Activated CD4-positive, alpha-beta T cell treated with anti-CD3 and anti-CD28 coated beads, Interleukin-2, amount 50 U/mL, for 1 hour (primary cell): ENCODE measurements around the gene LEMD2.

Experiments used
- DNase-seq: peaks from one replicate; pipeline ENCODE4 v3.0.0-alpha.2; 2020

Gene LEMD2

GRCh38 chr6:33772082-33772830 lies 16.7 kb downstream of the LEMD2 start:
- no peak for DNase-seq

- DNase-seq, result peak; percentile 57
Observed at GRCh38 chr6:33771146-33772081, 17.5 kb downstream of the LEMD2 start.

DNA sequence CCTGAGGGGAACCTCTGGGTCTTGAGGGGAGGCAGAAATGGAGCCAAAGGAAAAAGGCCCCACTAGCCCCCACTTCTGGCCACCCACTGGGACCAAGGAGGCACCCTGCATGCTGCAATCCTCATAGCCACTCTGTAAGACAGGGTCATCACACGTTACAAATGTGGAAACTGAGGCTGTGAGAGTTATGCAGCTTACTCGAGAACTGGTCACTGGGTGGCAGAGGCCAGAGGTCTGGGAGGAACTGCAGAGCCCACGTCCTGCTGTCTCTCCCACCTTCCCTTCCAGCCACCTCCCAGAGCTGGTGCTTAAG lies 18.1 kb downstream of the LEMD2 start:
- no peak for DNase-seq

DNA sequence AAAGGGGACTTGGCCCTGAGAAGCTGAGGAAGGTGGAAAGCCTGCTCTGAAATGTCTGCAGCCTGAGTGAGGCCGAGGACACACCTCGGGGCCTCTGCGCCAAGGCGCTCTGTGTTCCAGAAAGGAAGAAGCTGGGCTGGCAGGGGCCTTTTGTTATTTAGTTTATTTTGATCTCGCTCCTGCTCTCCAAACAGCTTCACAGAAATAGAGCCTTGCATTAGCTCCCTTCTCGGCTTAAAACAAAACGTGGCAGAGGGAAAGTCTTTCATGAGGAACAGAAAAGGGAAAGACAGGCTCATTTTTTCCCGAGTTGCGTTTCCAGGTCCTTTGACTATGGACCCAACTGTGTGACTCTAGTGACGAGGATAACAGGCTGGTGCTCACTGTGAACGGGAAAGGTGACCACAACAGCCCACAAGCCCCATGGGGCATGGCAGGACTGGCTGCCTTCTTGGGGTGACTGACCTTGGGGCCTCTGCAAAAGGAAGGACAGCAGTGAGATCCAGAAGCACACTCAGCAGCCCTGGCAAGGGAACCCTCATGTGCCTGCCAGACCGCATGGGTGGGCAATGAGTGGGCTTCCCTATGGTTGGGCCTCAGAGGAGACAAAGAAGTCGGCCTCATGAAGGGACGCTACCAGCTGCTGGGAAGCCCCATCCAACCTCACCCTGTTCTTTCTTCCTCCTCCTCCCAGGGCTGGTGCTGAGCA lies 18.7 kb downstream of the LEMD2 start:
- DNase-seq, result no peak

GRCh38 chr6:33769248-33769821 lies 19.6 kb downstream of the LEMD2 start:
- no peak for DNase-seq

DNA sequence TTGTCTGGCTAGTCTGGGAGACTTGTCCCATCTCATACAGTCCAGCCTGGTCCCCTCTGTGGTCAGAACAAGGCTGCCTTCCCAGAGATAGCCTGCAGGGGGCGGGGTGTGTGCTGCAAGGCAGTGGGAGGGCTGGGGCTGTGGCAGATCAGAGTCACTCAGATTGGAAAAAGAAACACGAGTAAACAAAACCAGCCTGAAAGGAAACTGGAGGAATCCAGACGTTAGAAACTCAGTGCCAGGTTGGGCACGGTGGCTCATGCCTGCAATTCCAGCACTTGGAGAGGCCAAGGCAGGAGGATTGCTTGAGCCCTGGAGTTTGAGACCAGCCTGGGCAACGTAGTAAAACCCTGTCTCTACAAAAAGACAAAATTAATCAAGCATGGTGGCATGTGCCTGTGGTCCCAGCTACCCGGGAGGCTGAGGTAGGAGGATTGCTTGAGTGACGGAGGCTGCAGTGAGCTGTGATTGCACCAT lies 20.2 kb downstream of the LEMD2 start:
- peak; percentile 72 for DNase-seq

GRCh38 chr6:33766921-33767907 lies 21.7 kb downstream of the LEMD2 start:
- no peak for DNase-seq

DNA sequence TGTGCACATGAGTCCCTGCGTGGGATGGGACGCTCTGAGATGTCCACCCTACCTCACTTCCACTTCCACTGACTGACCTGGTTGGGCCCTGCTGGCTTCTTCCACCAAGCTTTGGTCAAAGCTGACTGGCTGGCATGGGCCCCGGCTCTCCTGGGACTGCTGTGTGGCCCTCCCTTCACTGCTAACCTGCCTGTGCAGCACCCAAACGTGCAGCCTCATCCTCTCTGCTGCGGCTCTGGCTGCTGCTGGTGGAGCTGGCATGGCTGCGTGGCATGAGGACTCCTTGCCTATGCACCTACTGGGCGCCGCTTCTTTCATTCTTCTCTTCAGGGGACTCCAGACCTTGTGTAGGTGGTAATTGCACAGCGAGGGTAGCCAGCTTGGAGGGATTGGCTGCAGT lies 23.6 kb downstream of the LEMD2 start:
- no peak for DNase-seq

DNA sequence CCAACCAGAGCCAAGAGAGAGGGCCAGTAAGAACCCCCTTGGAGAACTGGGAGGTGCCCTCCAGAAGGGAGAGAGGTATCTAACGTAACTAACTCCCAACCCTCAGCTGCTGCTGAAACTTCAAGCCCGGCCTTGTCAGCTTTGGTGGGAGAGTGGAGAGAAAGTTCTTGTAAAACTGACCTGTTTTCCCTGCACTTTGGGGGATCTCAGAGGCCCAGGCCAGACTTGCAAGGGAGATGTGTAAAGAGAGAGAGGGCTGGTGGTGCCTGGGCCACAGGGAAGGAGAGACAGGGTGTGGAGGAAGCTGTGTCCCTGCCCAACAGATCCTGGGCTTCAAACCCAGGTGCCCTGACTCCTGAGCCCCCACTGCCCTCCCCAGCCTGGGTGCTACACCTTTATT lies 24.9 kb downstream of the LEMD2 start:
- no peak for DNase-seq

DNA sequence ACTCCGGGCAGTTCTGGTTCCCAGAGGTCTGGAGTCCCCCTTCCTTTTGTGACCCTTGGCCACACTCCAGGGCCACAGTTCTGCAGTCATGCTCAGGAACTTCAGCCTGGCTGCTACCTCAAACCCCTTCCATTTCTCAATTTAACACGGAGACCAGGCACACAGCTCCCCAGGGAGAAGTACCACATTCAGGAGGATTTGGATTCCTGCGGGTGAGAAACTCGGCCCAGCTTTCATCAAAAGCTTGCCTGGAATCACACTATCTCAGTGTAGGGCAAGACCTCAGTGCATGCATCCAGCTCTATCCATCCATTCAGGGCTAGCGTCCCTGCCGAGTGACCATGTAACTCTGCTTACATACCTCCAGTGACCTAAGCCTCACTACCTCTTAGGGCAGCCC lies 25.4 kb downstream of the LEMD2 start:
- DNase-seq, result no peak

DNA sequence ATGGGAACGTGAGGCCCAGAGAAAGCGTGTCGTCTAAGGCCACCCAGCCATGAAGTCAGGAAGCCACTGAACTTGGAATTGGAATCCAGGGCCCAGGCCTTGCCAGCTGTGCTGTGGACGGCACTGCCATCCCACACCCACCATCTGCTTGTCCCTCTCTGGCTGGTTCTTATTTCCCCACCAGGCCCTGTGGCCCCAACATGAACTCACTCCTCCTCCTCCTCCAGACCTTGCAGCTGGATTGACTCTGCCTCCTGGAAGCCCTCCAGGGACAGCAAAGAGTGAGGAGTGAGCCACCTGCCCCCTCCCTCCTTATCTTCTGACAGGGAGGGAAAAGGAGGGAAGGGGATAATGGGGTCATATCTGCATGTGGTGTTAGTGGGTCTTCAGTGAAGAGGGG lies 26.2 kb downstream of the LEMD2 start:
- no peak for DNase-seq

- DNase-seq, result peak; percentile 31
Observed at GRCh38 chr6:33761922-33762629, 26.9 kb downstream of the LEMD2 start.

GRCh38 chr6:33761581-33761921 lies 27.4 kb downstream of the LEMD2 start:
- DNase-seq, result no peak

DNA sequence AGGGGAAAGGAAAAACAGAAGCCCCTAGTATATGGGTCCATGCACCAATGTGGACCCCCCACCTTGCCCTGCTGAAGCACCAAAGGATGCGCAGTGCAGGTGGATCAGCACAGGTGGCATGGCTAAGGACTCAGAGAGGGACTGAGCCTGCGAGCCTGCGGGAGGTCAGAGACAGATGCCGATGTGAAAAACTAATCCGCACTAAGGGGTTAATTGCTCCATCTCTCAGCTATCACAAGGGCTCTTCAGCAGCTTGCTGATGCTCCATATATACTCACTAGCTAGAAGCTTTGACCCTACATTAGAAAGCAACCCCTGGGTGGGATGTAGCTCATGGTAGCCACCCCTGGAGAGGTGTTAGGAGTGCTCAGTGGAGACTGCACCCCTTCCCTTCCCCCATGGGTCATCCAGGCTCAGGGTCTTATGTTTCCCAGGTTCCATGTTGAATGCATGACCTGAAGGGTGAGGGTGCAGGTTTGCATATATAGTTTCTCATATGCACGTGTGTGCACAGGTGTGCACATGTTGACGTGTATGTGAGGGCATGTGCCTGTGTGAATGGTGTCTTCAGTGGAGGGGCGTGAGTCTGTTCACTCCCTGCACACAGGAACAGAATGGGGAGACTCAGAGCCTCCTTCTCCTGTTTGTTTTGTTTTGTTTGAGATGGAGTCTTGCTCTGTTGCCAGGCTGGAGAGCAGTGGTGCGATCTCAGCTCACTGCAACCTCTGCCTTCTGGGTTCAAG lies 28.9 kb downstream of the LEMD2 start:
- no peak for DNase-seq

GRCh38 chr6:33758815-33759216 lies 30.1 kb downstream of the LEMD2 start:
- no peak for DNase-seq

- no peak for DNase-seq
Observed at GRCh38 chr6:33757906-33758305, 31.0 kb downstream of the LEMD2 start.

DNA sequence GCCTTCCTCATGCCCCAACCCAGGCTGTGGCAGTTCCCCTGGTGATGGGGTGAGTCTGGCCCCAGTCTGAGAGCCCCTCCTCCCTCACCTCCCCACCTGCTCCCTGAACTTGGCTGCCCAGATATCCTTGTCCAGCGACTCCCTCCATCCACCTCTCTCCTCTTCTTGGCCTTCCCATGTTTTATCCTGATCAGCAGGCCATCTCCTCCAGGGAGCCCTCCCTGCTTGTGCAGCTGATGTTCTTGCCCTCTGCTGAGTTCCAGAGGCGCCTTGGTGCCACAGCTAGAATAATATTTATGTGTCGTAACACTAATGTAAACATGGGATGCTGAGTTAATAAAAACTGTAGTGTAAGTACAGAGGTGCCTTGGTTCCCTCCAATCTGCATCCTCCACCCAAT lies 31.8 kb downstream of the LEMD2 start:
- no peak for DNase-seq

DNA sequence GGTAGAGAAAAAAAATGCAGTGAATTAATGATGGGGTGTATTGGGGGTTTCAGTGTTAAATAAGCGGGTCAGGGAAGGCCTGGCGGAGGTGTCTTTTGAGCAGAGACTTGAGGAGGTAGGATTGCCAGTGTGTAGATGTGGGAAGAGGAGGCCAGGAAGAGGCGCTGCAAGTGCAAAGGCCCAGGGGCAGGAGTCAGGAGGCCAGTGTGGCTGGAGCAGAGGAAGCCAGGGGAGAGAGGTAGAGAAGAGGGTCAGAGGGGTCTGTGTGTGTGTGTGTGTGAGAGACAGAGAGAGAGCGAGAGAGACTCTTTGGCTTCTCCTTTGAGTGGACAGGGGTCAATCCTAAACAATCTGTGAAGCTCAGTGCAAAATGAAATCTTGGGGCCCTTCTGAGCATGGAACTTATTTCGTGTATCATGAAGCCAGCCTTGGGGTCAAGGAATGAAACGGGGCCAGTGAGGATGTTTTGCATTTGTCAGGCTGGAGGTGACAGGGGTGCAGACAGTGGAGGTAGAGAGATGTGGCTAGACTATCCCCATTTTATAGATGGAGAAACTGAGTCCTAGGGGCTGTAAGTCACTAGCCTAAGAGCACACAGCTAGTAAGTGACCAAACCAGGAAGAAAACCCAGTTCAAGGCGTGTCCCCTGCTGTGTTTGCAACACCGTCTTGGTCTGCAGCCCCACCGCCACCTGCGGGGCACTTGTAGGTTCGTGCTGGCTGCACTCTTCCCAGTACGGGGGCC lies 32.5 kb downstream of the LEMD2 start:
- no peak for DNase-seq

- DNase-seq, result no peak
Observed at GRCh38 chr6:33755070-33755869, 33.7 kb downstream of the LEMD2 start.
